Fibroblast of lung (primary cell): ENCODE results near the gene RETSAT.

Experiments used
- EZH2 ChIP-seq: IDR thresholded peaks from 2 replicates; pipeline ENCODE4 v1.5.1; 2012; ENCODE audit warnings: low read length, control low read depth, mild to moderate bottlenecking; ENCODE audit errors: missing control alignments
- TF ChIP-seq, protein P1 (sequence below), 2 donors: IDR thresholded peaks in 1 of 2; conservative IDR thresholded peaks in 1 of 2; 1 replicate in 1 of 2; 2 replicates in 1 of 2; pipeline ENCODE4 v1.5.1; 2011 to 2012; ENCODE audit warnings: low read length in 2 of 2, control low read depth in 1 of 2, inconsistent platforms in 1 of 2, low read depth in 1 of 2, mild to moderate bottlenecking in 1 of 2

DNA sequence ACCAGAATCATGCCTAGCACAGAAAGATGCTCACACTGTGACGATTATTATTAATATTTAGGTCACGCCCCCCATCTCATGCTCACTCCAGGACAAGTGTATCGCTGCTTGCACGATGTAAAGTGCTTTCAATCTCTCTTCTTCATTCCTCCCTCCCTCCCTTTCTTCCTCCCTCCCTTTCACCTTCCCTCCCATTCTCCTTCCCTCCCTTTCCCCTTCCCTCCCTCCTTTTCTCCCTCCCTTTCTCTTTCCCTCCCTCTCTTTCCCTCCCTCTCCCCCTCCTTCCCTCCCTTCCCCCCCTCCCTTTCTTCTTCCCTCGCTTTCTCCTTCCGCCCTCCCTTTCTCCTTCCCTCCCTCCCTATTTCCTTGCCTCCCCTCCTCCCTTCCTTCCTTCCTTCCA is 46.1 kb downstream of the RETSAT start:
- TF ChIP-seq, protein P1, sequence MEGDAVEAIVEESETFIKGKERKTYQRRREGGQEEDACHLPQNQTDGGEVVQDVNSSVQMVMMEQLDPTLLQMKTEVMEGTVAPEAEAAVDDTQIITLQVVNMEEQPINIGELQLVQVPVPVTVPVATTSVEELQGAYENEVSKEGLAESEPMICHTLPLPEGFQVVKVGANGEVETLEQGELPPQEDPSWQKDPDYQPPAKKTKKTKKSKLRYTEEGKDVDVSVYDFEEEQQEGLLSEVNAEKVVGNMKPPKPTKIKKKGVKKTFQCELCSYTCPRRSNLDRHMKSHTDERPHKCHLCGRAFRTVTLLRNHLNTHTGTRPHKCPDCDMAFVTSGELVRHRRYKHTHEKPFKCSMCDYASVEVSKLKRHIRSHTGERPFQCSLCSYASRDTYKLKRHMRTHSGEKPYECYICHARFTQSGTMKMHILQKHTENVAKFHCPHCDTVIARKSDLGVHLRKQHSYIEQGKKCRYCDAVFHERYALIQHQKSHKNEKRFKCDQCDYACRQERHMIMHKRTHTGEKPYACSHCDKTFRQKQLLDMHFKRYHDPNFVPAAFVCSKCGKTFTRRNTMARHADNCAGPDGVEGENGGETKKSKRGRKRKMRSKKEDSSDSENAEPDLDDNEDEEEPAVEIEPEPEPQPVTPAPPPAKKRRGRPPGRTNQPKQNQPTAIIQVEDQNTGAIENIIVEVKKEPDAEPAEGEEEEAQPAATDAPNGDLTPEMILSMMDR (conservative IDR thresholded peaks at IDR 0.05 in 1 of 2, IDR thresholded peaks at IDR 0.05 in 1 of 2; ENCODE audit: low read depth in 1 of 2, low read length in 2 of 2): no peak
- no peak for TF ChIP-seq EZH2
